Muscle of arm (tissue), 14 donors: ENCODE data around the gene SH2D3C. TPM values are rescaled to one million over a fixed set of nuclear protein-coding genes. Genes with fewer than 3 reads are reported as not detected.

Experiments used
- DNase-seq: peaks from one replicate; pipeline ENCODE4 v3.0.0-alpha.2; 2013
- long read RNA-seq, 11 donors: transcript quantifications; one replicate each; lab custom pipeline, GENCODE V29; 2026
- polyA plus RNA-seq, 12 donors: library from polyadenylated mRNA; unstranded; fragments of 120-200 nt; gene quantifications; one replicate each; pipeline ENCODE4 v1.2.1, GENCODE V29; 2013; ENCODE audit not compliant: insufficient read length in 12 of 12

Gene SH2D3C, protein sequence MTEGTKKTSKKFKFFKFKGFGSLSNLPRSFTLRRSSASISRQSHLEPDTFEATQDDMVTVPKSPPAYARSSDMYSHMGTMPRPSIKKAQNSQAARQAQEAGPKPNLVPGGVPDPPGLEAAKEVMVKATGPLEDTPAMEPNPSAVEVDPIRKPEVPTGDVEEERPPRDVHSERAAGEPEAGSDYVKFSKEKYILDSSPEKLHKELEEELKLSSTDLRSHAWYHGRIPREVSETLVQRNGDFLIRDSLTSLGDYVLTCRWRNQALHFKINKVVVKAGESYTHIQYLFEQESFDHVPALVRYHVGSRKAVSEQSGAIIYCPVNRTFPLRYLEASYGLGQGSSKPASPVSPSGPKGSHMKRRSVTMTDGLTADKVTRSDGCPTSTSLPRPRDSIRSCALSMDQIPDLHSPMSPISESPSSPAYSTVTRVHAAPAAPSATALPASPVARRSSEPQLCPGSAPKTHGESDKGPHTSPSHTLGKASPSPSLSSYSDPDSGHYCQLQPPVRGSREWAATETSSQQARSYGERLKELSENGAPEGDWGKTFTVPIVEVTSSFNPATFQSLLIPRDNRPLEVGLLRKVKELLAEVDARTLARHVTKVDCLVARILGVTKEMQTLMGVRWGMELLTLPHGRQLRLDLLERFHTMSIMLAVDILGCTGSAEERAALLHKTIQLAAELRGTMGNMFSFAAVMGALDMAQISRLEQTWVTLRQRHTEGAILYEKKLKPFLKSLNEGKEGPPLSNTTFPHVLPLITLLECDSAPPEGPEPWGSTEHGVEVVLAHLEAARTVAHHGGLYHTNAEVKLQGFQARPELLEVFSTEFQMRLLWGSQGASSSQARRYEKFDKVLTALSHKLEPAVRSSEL
- 10 to 100 TPM in 11 of 12 donors, not detected in 1; 13.5 to 40.7 (median 17.1) TPM for polyA plus RNA-seq
- long read RNA-seq, donor 1, partial matches to known transcripts: 0 of 2 reads
- long read RNA-seq, donor 1, other reads (novel, unspliced or antisense): 0 of 2 reads
- long read RNA-seq, donor 2, partial matches to known transcripts: 0 of 1 reads
- long read RNA-seq, donor 2, other reads (novel, unspliced or antisense): 0 of 1 reads
- long read RNA-seq, donor 3, partial matches to known transcripts: 0 of 2 reads
- long read RNA-seq, donor 3, other reads (novel, unspliced or antisense): 0 of 2 reads
- long read RNA-seq, donor 4: 0 reads
- long read RNA-seq, donor 5: 0 reads
- long read RNA-seq, donor 6, partial matches to known transcripts: 0 of 2 reads
- long read RNA-seq, donor 6, other reads (novel, unspliced or antisense): 0 of 2 reads
- long read RNA-seq, donor 7, partial matches to known transcripts: 0 of 1 reads
- long read RNA-seq, donor 7, other reads (novel, unspliced or antisense): 0 of 1 reads
- long read RNA-seq, donor 8, partial matches to known transcripts: 0 of 2 reads
- long read RNA-seq, donor 8, other reads (novel, unspliced or antisense): 0 of 2 reads
- long read RNA-seq, donor 9: 0 reads
- long read RNA-seq, donor 10, partial matches to known transcripts: 5 of 7 reads
- long read RNA-seq, donor 10, other reads (novel, unspliced or antisense): 0 of 7 reads
- long read RNA-seq, donor 11, partial matches to known transcripts: 6 of 9 reads
- long read RNA-seq, donor 11, other reads (novel, unspliced or antisense): 0 of 9 reads

DNA sequence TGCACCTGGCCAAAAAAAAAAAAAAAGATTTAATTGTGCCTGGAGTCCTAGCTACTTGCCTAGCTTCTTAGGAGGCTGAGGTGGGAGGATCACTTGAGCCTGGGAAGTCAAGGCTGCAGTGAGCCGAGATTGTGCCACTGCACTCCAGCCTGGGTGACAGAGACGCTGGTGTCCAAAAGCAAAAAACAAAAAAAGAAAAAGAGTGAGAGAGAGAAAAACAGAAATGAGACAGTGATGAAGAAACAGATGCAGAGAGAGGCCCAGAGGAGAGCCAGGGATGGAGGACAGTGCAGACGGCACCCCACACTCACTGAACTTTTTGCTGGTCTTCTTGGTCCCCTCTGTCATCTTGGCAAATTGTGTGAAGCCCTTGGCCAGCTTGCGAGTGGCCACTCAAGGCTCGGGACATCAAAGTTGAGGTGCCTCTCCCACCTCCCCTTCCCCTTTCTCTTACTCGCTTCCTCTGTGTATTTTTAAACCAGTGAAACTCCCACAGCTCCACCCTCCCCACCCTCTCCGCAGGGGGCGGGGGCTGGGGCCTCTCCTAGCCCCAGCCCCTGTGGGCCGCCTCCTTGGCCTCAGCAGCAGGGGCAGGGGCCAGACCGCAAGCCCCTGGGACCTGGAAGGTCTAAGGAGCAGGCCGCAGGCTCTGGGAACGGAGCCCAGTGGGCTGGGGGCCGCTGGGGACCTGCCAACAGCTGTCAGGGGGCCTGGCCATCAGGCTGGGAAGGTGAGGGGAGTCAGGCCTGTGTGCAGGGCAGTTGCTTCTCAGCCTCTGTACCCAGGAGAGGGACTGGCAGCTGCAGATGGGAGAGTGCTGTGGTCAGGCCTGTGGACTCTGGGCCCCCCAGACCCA, at the start of gene SH2D3C:
SH2D3C (minus strand) TSS at position 387 of the 856 bp plus-strand sequence; CDS start at position 348, 39 bp downstream.
- no peak for DNase-seq

DNA sequence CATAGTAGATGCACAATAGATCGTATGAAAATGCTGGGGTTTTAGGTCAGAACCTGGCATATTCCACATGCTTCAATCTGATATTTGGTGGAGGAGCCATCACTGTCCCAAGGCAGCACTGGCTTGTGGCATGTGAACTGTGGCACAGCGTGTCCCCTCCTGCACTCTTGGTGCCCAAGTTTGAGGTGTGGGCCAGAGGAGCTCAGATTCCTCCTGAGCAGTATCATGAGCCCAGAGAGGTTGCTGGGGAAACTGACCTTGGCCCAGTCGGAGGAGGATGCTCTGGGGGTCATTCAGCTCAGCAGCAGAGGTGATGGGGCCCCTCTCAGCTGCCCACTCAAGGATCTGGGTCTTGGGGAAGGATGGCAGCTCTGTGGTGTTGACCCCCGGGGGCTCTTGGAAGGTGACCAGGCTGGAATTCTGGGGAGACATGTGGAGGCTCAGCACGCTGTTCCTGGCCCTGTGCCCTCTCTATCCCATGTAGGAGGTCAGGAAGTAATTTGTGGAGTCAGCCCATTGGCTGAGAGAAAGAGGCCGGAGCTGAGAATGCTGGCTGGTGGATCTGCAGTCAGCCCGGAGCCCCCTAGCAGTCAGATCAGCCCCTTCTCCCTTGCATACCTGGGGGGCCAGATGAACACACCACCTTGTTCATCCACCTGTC, 47.9 kb upstream of the SH2D3C start:
- no peak for DNase-seq

DNA sequence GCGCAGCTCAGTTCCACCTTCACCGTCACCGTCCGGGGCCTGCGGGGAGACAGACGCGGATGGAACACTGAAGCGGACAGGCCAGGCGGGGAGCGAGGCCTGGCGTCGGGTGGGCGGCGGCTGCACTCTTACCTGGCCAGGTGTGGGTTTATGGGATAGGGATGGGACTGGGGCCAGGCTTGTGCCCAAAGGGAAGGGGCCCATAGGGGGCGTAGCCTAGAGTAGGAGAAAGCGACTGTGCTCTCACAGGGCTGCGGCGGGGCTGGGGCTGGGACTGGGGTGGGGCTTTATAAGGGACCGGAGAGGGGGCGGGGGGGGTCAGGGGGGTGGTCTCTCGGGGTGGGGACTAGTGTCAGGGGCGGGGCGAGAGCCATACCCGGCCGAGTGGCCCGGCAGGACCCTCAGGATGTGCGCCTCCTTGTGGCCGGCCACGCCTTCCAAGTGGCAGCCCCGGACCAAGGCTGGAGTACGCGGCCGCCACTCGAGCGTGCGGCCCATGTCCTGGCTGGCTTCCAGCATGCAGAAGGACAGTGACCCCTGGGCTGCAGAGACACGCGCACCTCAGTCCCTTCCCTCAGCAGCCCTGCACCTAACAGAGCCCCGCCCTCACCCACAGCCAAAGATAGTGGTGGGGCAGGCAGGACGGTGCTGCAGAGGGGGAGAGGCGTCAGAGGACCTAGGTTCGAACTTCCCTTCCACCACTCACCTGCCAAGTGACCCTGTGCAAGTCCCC, 47.0 kb upstream of the SH2D3C start:
- no peak for DNase-seq

DNA sequence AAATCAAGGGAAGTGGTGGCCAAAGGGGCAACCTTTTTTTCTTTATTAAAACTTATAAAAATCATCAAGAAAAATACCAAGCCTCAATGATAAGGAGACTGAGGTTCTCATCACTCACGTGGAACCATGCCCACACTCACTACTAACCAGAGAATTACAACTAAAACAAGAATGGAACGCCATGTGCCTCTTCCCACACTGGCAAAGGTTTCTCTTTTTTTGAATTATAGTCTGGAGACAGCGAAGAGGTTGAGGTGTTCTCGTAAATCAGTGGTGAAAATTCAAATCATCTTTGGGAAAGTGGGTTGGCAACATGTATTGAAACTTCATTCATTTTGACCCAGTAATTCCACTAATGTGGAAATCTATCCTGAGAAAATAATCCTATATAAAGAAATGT, 43.6 kb upstream of the SH2D3C start:
- no peak for DNase-seq

DNA sequence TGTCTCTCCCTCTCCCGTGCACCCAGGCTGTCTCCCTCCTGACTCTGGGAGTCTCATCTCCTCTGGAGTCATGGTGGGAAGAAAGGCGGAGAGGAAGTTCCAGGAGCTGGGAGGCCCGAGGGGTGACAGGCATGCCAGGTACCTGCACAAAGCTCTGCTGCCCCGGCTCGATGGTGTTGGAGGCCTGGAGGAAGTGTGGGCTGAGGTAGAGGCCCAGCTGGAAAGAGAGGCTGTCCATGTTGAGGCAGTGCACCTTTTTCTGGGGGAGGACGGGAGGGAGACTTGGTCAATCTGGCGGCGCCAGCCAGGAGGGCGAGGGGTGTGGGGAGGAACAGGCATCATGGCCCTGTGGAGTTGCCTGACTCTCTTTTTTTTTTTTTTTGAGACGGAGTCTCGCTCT, 40.1 kb upstream of the SH2D3C start:
- no peak for DNase-seq

DNA sequence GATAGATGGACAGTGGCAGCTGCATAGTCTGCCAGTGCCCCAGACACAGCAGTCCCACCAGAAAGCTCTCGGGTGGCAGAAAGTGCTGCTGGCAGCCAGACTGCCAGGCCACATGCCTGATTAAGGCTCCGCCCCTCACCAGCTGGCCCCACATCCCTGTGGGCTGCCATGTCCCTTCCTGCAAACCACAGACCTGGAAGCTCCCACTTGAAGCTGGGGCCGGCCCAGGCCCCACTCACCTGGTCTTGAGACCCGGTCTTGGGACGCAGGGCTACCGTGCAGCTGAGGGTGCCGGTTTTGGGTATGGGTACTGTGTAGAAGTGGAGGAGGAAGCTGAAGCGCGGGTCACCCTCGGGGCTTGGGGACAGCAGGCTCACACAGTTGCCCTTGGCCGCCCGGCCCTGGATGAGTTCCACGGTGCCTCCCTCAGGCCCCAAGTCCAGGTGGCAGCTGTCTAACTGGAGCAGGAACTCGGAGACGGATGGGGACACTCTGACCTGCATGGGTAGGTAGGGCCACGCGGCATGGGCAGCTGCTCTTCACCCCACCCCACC, 39.5 kb upstream of the SH2D3C start:
- peak; percentile 38 for DNase-seq

DNA sequence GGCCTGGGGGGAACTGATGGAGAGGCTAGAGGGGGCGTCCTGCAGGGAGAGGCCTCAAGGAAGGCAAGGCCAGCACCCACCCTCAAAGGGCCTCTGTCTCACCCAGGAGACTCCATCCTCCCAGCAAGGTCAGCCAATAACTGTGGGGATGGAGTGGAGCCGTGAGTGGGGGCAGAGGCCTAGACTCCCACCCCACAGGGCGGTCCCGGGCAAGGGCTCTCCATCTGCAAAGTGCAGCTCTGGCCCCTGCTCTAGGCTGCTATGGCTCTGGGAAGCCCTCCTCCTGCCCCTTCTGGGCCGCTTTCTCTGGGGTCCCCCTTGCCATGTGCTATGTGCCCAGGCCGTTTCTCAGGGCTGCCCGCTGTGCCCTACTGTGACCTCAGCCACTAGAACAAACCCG, 38.3 kb upstream of the SH2D3C start:
- DNase-seq: no peak

DNA sequence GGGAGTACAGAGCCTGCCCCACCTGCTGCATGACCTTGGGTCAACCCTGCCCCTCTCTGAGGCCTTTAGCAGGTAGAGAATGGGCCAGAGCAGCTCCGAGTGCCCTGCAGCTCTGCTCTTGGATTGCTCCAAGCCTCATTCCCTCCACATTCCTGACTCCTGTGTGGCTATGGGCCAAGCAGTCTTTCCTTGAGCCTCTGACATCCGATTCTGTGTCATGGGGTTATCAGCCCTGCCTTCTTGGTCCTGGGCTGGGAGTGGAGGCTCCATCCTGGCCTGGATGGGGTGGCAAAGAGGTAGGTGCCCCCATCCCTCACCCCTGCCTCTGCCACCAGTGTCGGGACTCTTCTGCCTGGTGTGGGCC, 37.9 kb upstream of the SH2D3C start:
- DNase-seq: no peak

DNA sequence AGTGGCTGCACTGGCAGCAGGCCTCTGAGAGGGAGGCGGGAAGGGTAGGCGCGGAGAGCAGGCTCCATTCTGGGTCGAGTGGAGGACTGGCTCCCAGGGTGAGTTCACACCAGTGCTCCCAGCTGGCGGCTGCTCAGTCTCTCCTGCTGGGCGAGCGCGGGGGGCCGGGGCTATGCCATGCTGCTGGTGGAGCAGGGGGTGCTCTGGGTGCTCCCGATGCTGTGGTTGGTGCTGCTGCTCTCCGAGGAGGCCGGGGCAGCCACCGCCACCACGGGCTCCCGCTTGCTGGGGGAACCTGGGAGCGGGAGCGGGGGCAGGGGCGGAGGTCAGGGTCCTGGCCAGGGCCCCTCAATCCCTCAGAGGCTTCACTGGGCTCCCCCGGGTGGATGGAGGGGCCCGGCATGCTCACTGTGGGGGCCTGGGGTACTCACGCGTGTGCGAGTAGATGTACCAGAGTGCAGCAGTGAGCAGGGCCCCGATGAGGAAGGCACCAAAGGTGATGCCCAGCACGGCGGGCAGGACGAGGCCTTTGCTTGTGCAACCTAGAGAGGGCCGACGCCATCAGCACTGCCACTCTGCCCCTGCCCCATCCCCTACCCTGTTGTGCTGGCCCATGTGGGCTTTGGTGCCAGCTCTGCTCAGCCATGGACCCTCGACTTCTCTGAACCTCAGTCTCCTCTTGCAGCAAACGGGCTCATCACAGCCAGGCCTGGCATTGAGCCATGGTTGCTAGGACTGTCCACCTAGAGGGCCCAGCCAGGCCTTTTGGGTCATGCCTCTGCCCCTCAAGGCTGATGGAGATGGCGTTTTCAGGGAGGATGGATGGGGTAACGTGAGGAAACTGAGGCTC, 37.3 kb upstream of the SH2D3C start:
- DNase-seq: no peak

DNA sequence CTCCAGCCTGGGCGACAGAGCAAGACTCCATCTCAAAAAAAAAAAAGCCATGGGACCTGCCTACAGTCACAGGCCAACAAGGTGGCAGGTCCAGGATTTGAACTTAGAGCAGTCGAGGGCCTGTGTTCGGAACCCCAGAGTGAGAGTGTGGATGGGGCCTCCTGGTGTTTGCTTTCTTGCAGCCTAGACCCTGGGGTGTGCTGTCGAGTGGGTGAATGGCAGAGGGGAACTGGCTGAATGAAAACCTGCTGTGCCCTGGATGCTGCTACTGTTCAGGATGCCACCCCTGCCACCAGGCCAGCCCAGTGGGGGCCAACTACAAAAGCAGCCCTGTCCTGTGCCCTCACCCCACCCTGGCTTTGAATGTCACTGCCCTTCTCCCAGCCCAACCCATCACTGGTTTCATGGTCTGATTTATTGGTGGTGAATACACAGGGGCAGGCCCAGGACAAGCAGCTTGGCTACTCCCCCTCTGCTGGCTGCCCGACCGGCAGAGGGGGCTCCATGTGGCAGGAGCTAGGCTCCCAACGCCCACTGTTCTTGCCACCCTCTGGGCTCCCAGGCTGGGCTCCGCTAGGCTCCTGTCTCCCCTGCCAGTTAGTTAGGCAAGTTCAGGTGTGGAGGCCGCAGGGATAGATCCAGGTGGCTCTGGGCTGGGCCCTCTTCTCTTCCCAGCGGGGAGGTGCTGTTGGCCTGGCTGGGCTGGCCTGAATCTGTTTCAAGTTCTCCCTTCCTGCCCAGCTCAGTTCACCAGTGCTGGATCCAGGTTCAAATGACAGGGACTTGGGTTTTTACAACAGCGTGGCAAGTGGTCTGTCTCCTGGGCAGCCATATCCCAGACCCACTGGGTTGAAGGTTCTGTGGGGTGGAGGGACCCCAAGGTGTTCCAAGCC, 36.4 kb upstream of the SH2D3C start:
- no peak for DNase-seq

DNA sequence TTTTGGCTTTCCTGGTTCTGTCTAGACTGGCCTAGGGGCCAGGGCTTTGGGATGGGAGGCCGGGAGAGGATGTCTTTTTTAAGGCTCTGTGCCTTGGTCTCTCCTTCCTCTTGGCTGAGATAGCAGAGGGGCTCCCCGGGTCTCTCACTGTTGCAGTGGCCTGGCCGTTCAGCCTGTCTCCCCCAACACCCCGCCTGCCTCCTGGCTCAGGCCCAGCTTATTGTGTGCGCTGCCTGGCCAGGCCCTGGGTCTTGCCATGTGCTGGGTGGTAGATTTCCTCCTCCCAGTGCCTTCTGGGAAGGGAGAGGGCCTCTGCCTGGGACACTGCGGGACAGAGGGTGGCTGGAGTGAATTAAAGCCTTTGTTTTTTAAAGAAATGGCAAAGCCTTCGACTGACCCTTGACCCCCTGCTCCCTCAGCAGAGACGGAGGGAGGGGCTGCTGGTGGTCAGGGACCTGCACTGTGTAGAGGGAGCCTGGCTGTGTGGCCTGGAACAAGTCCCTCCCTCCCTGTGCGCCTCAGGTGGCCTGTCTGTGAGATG, 35.3 kb upstream of the SH2D3C start:
- DNase-seq: no peak

DNA sequence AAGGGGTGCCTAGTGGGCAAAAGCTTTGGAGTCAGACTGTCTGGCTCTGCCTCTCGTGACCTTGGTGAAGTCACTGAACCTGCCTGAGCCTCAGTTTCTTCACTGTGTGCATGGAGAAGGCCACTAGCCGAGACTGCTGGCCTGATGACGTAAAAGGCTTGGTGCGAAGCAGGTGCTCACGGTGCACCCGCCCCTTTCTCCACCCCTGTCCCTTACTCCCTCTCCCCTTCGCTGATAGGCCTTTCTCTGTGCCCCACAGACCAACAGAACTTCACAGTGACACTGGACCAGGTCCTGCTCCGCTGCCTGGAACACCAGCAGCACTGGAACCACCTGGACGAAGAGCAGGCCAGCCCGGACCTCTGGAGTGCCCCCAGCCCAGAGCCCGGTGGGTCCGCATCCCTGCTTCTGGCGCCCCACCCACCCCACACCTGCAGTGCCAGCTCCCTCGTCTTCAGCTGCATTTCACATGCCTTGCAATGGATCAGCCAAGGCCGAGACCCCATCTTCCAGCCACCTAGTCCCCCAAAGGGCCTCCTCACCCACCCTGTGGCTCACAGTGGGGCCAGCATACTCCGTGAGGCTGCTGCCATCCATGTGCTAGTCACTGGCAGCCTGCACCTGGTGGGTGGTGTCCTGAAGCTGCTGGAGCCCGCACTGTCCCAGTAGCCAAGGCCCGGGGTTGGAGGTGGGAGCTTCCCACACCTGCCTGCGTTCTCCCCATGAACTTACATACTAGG, 34.6 kb upstream of the SH2D3C start:
- DNase-seq: no peak

DNA sequence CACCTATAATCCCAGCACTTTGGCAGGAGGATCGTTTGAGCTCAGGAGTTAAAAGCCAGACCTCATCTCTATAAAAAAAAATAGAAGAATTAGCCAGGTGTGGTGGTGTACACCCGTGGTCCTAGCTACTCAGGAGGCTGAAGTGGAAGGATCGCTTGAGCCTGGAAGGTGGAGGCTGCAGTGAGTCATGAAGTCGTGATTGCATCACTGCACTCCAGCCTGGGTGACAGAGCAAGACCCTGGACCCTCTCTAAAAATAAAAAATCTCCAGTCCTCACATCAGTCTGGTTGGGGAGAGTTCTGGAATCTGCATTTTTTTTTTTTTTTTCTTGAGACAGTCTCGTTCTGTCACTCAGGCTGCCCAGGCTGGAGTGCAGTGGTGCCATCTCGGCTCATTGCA, 33.5 kb upstream of the SH2D3C start:
- DNase-seq: no peak

DNA sequence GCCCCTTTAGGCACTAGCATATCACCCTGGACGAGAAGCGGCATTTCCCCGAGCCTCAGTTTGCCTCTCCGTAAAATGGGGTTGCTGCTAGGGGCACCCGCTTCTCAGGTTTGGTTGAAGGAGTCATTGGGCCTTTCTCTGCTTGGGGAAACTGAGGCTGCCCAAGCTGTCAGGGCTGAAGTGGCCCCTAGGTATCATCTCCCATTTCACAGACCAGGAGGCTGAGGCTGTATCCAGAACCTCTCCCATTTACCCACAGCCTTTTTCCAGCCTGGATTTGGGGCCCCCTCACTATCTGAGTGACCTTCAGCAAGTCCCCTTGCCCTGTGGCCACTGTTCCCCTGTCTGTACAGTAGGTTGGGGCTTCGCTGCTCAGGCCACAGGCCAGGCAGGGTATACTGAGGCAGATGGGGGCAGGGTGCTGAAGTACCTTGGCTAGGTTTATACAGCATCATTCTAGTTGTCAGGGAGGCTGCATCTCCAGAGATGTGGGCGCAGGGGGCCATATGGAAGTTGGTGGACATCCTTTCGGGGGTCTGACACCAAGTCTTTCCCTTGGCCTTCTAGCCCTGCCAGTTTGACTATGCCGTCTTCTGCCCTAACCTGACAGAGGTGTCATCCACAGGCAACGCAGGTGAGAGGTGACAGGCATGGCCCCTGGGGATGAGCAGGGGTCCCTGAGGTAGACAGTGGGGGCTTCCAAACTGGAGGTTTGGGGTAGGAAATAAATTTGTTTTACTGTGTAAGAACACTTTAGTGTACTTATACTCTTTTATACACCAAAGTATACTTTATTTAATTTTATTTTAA, 32.1 kb upstream of the SH2D3C start:
- no peak for DNase-seq
